ENCODE results near the gene DPP9. TPM values are rescaled to one million over a fixed set of nuclear protein-coding genes. Genes with fewer than 3 reads are reported as not detected.

Gene DPP9
- polyA plus RNA-seq = 40.5 TPM

GRCh38 chr19:4723595-4724514 is at the start of gene DPP9:
TSS of gene DPP9 (minus strand) at chr19:4723842. CDS start at chr19:4719906, 3,936 bp downstream.
- Mint-ChIP-seq H3K4me3 (peak within 1 kb of the TSS; percentile 97 to 99 (median 98)), H3K36me3 (no peaks in the 10 kb centered on the region), H3K27me3 (peaks cover 3% of the 10 kb centered on the region), H3K27ac (peak within 1 kb of the TSS; percentile 100), H3K9me3 (peaks cover 0 to 9% (median 0%) of the 10 kb centered on the region in 3 donors), H3K4me1 (peaks cover 20 to 23% (median 20%) of the 10 kb centered on the region in 3 donors)

- Mint-ChIP-seq H3K36me3 (peaks cover 6% of the 10 kb centered on the region), H3K4me3 (peak overlapping the region in 2 of 4 donors; percentile 21 to 49), H3K4me1 (peaks cover 0 to 5% (median 1%) of the 10 kb centered on the region in 3 donors), H3K27me3 (peaks cover 15% of the 10 kb centered on the region), H3K27ac (peak overlapping the region in 1 of 3 donors; percentile 8), H3K9me3 (peaks cover 0 to 5% (median 3%) of the 10 kb centered on the region in 3 donors)
Measured at GRCh38 chr19:4773047-4773640, 49.5 kb upstream of the DPP9 start.

- peaks cover 6% of the 10 kb centered on the region for H3K36me3 Mint-ChIP-seq
- H3K4me1 Mint-ChIP-seq = peaks cover 0 to 5% (median 0%) of the 10 kb centered on the region in 3 donors
- H3K27me3 Mint-ChIP-seq = peaks cover 15% of the 10 kb centered on the region
- no peak overlapping the region for H3K4me3 Mint-ChIP-seq
- H3K9me3 Mint-ChIP-seq = peaks cover 0 to 4% (median 3%) of the 10 kb centered on the region in 3 donors
- peak overlapping the region in 1 of 3 donors; percentile 8 for H3K27ac Mint-ChIP-seq
Measured at GRCh38 chr19:4772566-4772965, 48.9 kb upstream of the DPP9 start.

GRCh38 chr19:4768934-4769777 is 45.5 kb upstream of the DPP9 start:
- Mint-ChIP-seq H3K9me3 (peaks cover 0 to 2% (median 0%) of the 10 kb centered on the region in 3 donors), H3K27ac (peak overlapping the region in 2 of 3 donors; percentile 3 to 83), H3K4me1 (peaks cover 0 to 5% (median 0%) of the 10 kb centered on the region in 3 donors), H3K4me3 (no peak overlapping the region), H3K27me3 (peaks cover 11% of the 10 kb centered on the region), H3K36me3 (peaks cover 2% of the 10 kb centered on the region)

- Mint-ChIP-seq H3K4me1 (peaks cover 0 to 6% (median 4%) of the 10 kb centered on the region in 3 donors), H3K36me3 (no peaks in the 10 kb centered on the region), H3K27ac (no peak overlapping the region), H3K27me3 (peaks cover 32% of the 10 kb centered on the region), H3K9me3 (no peaks in the 10 kb centered on the region), H3K4me3 (no peak overlapping the region)
Measured at GRCh38 chr19:4764393-4764660, 40.7 kb upstream of the DPP9 start.

GRCh38 chr19:4763021-4763420 is 39.4 kb upstream of the DPP9 start:
- Mint-ChIP-seq H3K4me1 (peaks cover 0 to 9% (median 6%) of the 10 kb centered on the region in 3 donors), H3K9me3 (peaks cover 0 to 3% (median 0%) of the 10 kb centered on the region in 3 donors), H3K27ac (peak overlapping the region in 1 of 3 donors; percentile 45), H3K36me3 (no peaks in the 10 kb centered on the region), H3K27me3 (peaks cover 32% of the 10 kb centered on the region), H3K4me3 (no peak overlapping the region)

GRCh38 chr19:4760285-4760650 is 36.6 kb upstream of the DPP9 start:
- H3K27me3 Mint-ChIP-seq = peaks cover 30% of the 10 kb centered on the region
- peak overlapping the region in 1 of 3 donors; percentile 86 for H3K27ac Mint-ChIP-seq
- peak overlapping the region in 3 of 4 donors; percentile 43 to 70 (median 59) for H3K4me3 Mint-ChIP-seq
- no peaks in the 10 kb centered on the region for H3K36me3 Mint-ChIP-seq
- peaks cover 0 to 9% (median 6%) of the 10 kb centered on the region in 3 donors for H3K4me1 Mint-ChIP-seq
- H3K9me3 Mint-ChIP-seq = peaks cover 0 to 3% (median 0%) of the 10 kb centered on the region in 3 donors

- H3K36me3 Mint-ChIP-seq = no peaks in the 10 kb centered on the region
- H3K9me3 Mint-ChIP-seq = peaks cover 0 to 3% (median 0%) of the 10 kb centered on the region in 3 donors
- H3K4me3 Mint-ChIP-seq = peak overlapping the region in 3 of 4 donors; percentile 41 to 75 (median 67)
- peaks cover 0 to 9% (median 6%) of the 10 kb centered on the region in 3 donors for H3K4me1 Mint-ChIP-seq
- peak overlapping the region in 2 of 3 donors; percentile 46 to 86 for H3K27ac Mint-ChIP-seq
- peaks cover 30% of the 10 kb centered on the region for H3K27me3 Mint-ChIP-seq
Measured at GRCh38 chr19:4759388-4760284, 36.0 kb upstream of the DPP9 start.

GRCh38 chr19:4758659-4759058 is 35.0 kb upstream of the DPP9 start:
- Mint-ChIP-seq H3K9me3 (peaks cover 0 to 3% (median 0%) of the 10 kb centered on the region in 3 donors), H3K27ac (peak overlapping the region in 1 of 3 donors; percentile 79), H3K4me3 (peak overlapping the region in 1 of 4 donors; percentile 67), H3K36me3 (no peaks in the 10 kb centered on the region), H3K4me1 (peaks cover 0 to 9% (median 6%) of the 10 kb centered on the region in 3 donors), H3K27me3 (peaks cover 20% of the 10 kb centered on the region)

GRCh38 chr19:4758082-4758481 is 34.4 kb upstream of the DPP9 start:
- no peaks in the 10 kb centered on the region for H3K36me3 Mint-ChIP-seq
- peaks cover 0 to 9% (median 6%) of the 10 kb centered on the region in 3 donors for H3K4me1 Mint-ChIP-seq
- peaks cover 17% of the 10 kb centered on the region for H3K27me3 Mint-ChIP-seq
- no peak overlapping the region for H3K4me3 Mint-ChIP-seq
- H3K27ac Mint-ChIP-seq = no peak overlapping the region
- peaks cover 0 to 3% (median 0%) of the 10 kb centered on the region in 3 donors for H3K9me3 Mint-ChIP-seq

GRCh38 chr19:4755459-4755858 is 31.8 kb upstream of the DPP9 start:
- Mint-ChIP-seq H3K4me3 (no peak overlapping the region), H3K4me1 (peaks cover 0 to 7% (median 6%) of the 10 kb centered on the region in 3 donors), H3K27ac (no peak overlapping the region), H3K9me3 (peaks cover 0 to 3% (median 0%) of the 10 kb centered on the region in 3 donors), H3K27me3 (peaks cover 7% of the 10 kb centered on the region), H3K36me3 (no peaks in the 10 kb centered on the region)

GRCh38 chr19:4754248-4754647 is 30.6 kb upstream of the DPP9 start:
- H3K36me3 Mint-ChIP-seq = no peaks in the 10 kb centered on the region
- peaks cover 4% of the 10 kb centered on the region for H3K27me3 Mint-ChIP-seq
- peaks cover 0 to 4% (median 3%) of the 10 kb centered on the region in 3 donors for H3K9me3 Mint-ChIP-seq
- peaks cover 0 to 2% (median 1%) of the 10 kb centered on the region in 3 donors for H3K4me1 Mint-ChIP-seq
- H3K4me3 Mint-ChIP-seq = no peak overlapping the region
- H3K27ac Mint-ChIP-seq = peak overlapping the region in 1 of 3 donors; percentile 82

- H3K4me3 Mint-ChIP-seq = no peak overlapping the region
- H3K36me3 Mint-ChIP-seq = no peaks in the 10 kb centered on the region
- H3K27me3 Mint-ChIP-seq = peaks cover 21% of the 10 kb centered on the region
- H3K4me1 Mint-ChIP-seq = peaks cover 0 to 6% (median 0%) of the 10 kb centered on the region in 3 donors
- H3K9me3 Mint-ChIP-seq = peaks cover 0 to 4% (median 0%) of the 10 kb centered on the region in 3 donors
- no peak overlapping the region for H3K27ac Mint-ChIP-seq
Measured at GRCh38 chr19:4749870-4750590, 26.4 kb upstream of the DPP9 start.
